ENCODE data around the gene EMC8.
A peak's percentile ranks its signal among the peaks of the same experiment; 100 is the strongest.

Gene EMC8

DNA sequence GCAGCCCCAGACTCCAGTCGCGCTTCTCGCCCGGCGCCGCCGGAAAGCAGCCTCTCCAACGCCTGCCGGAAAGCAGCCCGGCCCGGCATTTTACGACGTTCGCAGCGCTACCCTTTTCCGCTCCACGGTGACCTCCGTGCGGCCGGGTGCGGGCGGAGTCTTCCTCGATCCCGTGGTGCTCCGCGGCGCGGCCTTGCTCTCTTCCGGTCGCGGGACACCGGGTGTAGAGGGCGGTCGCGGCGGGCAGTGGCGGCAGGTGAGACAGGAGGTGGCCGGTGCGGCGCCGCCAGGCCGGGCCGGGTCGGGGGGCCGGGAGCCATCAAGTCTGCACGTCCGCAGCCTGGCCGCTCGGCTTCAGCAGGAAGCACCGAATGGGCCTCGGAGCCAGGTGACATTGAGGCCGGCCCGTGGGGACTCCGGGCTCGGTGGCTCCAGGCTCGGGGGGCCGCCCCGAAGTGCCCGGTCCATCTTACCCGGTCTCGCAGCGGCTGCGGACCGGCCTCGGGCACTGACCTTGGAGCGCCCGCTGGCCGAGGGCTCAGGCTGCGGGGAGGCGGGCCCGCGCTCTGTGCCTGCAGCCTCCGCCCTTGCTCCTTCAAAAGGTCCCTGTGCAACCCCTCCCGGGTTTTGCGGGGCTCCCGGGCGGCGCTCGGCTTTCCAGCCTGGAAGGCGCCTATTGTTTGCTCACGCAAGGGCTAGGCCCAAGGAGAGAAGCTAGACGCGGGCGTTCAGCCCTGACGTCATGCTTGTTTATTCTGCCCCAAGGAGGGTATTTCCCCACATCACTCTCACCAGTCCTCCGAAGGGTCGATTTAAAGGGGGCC, at the start of gene EMC8, which contains the start of gene COX4I1 (continued):
- peak; percentile 84 for TF ChIP-seq ZBTB21 (tag by site-specific recombination; IDR thresholded peaks at IDR 0.05)

DNA sequence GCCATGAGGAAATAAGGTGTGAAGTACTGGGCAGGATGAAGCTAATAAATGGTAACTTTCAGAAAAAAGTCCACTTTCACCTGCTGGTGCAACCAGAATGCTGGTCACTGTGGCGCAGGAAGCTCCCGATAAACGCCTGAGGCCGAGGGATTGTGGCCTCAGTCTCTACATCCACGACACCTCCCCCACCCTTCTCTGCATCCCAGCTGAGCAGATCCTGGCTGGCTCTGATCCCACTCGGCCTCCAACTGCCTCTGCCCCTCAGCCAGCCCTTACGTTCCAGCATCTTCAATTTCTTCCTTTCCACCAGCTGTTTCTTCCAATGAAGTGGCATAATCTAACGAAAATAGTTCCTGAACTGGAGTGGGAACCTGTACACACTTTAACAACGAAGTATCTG, 49.6 kb upstream of the EMC8 start:
- Histone ChIP-seq H3K36me3 (ENCODE audit: control insufficient read depth in 2 of 2, insufficient read depth in 1 of 2, low read length in 2 of 2) (no peaks in the 10 kb centered on the region), H3K27ac (ENCODE audit: extremely low read depth, low read depth, low read length) (no peak overlapping the region), H3K9me3 (ENCODE audit: control insufficient read depth, insufficient read depth, low read depth, low read length) (no peaks in the 10 kb centered on the region), H3K4me1 (ENCODE audit: control insufficient read depth, insufficient read depth, low read length) (no peaks in the 10 kb centered on the region; the same call in 1 of the 2 replicates), H3K4me3 (ENCODE audit: low read depth, low read length) (no peak overlapping the region)
- ChIA-PET POLR2A (no interaction called here), CTCF (interaction anchor here (0.6 kb wide), 1 partner anchor 74 kb away, joined by 4 read pairs; no protein-coding TSS in a partner anchor)
- TF ChIP-seq ZNF416 (tag by site-specific recombination; IDR thresholded peaks at IDR 0.05) (no peak), ZNF837 (tag by site-specific recombination; IDR thresholded peaks at IDR 0.05) (no peak), ZNF214 (tag by site-specific recombination; IDR thresholded peaks at IDR 0.05; ENCODE audit: borderline replicate concordance) (no peak), ZSCAN23 (tag by site-specific recombination; IDR thresholded peaks at IDR 0.05) (no peak)

DNA sequence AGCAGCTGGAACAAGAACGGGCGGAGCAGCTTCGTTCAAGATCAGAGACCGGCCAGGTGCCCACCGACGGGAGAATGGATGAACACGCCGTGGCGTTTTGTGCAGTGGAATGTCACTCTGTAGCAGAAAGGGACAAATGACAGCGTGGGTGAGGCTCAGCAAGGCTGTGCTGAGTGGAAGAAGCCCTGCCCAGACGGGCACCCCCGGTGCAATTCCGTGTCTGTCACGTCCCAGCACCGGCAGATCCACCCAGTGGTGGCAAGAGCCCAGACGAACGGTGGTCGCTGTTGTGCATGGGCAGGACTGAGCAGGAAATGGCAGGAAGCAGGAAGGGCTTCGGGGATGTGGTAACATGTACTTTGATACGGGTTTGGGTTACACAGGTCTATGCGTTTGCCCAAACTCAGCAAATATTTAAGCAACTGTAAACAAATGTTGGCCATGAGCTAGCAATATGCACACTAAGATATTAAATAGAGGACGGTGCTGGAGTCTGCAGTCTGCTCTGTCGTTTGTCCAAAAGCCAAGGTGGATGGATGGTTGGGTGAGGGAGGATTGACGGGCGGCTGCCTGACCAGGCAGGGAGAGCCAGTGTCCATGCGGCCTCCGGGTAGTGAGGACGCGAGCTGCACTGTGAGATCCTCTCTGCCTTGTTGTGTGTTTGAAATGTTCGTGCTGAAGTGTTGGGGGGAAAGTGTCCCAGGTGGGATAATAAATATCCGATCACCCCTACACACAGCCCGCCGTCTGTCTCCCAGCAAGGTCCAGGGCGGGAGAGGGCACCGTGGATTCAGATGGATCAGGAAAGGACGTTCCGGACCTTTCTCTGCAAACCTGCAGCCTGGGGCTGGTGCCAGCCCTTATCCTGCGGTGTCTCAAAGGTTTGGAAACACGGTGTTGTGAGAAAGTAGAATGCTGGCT, 48.6 kb upstream of the EMC8 start:
- CTCF ChIA-PET = interaction anchor here (0.7 to 1.3 kb wide), 3 partner anchors 29 to 456 kb away, joined by 3 to 4 read pairs (median 3); no protein-coding TSS in a partner anchor
- POLR2A ChIA-PET = no interaction called here
- H3K36me3 ChIP-seq (ENCODE audit: control insufficient read depth in 2 of 2, insufficient read depth in 1 of 2, low read length in 2 of 2) = no peaks in the 10 kb centered on the region
- TF ChIP-seq TCF7L2 (IDR thresholded peaks at IDR 0.05; ENCODE audit: borderline replicate concordance, low read depth, low read length) (no peak), ZNF140 (tag by site-specific recombination; IDR thresholded peaks at IDR 0.05) (no peak), HOXD13 (CRISPR knock-in tag; IDR thresholded peaks at IDR 0.05; ENCODE audit: borderline replicate concordance) (no peak), IKZF3 (tag by site-specific recombination; IDR thresholded peaks at IDR 0.05) (no peak), KLF10 (tag by site-specific recombination; IDR thresholded peaks at IDR 0.05) (no peak), ZNF670 (tag by site-specific recombination; IDR thresholded peaks at IDR 0.05; ENCODE audit: low read depth) (no peak), YY2 (tag by site-specific recombination; IDR thresholded peaks at IDR 0.05) (no peak), ZNF654 (tag by site-specific recombination; IDR thresholded peaks at IDR 0.05; ENCODE audit: low read depth) (no peak), ZNF416 (tag by site-specific recombination; IDR thresholded peaks at IDR 0.05) (no peak), ZNF707 (tag by site-specific recombination; IDR thresholded peaks at IDR 0.05) (no peak), ZNF768 (tag by site-specific recombination; IDR thresholded peaks at IDR 0.05) (no peak), SALL2 (tag by site-specific recombination; IDR thresholded peaks at IDR 0.05; ENCODE audit: borderline replicate concordance) (no peak), ZBTB1 (tag by site-specific recombination; IDR thresholded peaks at IDR 0.05) (no peak), GLI4 (tag by site-specific recombination; IDR thresholded peaks at IDR 0.05) (no peak), ZNF423 (tag by site-specific recombination; IDR thresholded peaks at IDR 0.05) (no peak), ZNF830 (tag by site-specific recombination; IDR thresholded peaks at IDR 0.05; ENCODE audit: low read depth) (no peak)
- TF ChIP-seq, protein P1, sequence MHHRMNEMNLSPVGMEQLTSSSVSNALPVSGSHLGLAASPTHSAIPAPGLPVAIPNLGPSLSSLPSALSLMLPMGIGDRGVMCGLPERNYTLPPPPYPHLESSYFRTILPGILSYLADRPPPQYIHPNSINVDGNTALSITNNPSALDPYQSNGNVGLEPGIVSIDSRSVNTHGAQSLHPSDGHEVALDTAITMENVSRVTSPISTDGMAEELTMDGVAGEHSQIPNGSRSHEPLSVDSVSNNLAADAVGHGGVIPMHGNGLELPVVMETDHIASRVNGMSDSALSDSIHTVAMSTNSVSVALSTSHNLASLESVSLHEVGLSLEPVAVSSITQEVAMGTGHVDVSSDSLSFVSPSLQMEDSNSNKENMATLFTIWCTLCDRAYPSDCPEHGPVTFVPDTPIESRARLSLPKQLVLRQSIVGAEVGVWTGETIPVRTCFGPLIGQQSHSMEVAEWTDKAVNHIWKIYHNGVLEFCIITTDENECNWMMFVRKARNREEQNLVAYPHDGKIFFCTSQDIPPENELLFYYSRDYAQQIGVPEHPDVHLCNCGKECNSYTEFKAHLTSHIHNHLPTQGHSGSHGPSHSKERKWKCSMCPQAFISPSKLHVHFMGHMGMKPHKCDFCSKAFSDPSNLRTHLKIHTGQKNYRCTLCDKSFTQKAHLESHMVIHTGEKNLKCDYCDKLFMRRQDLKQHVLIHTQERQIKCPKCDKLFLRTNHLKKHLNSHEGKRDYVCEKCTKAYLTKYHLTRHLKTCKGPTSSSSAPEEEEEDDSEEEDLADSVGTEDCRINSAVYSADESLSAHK (tag by site-specific recombination; IDR thresholded peaks at IDR 0.05) = no peak
- TF ChIP-seq, protein P2, sequence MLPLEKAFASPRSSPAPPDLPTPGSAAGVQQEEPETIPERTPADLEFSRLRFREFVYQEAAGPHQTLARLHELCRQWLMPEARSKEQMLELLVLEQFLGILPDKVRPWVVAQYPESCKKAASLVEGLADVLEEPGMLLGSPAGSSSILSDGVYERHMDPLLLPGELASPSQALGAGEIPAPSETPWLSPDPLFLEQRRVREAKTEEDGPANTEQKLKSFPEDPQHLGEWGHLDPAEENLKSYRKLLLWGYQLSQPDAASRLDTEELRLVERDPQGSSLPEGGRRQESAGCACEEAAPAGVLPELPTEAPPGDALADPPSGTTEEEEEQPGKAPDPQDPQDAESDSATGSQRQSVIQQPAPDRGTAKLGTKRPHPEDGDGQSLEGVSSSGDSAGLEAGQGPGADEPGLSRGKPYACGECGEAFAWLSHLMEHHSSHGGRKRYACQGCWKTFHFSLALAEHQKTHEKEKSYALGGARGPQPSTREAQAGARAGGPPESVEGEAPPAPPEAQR (tag by site-specific recombination; IDR thresholded peaks at IDR 0.05) = no peak
- TF ChIP-seq, protein P3, sequence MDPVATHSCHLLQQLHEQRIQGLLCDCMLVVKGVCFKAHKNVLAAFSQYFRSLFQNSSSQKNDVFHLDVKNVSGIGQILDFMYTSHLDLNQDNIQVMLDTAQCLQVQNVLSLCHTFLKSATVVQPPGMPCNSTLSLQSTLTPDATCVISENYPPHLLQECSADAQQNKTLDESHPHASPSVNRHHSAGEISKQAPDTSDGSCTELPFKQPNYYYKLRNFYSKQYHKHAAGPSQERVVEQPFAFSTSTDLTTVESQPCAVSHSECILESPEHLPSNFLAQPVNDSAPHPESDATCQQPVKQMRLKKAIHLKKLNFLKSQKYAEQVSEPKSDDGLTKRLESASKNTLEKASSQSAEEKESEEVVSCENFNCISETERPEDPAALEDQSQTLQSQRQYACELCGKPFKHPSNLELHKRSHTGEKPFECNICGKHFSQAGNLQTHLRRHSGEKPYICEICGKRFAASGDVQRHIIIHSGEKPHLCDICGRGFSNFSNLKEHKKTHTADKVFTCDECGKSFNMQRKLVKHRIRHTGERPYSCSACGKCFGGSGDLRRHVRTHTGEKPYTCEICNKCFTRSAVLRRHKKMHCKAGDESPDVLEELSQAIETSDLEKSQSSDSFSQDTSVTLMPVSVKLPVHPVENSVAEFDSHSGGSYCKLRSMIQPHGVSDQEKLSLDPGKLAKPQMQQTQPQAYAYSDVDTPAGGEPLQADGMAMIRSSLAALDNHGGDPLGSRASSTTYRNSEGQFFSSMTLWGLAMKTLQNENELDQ (tag by site-specific recombination; IDR thresholded peaks at IDR 0.05; ENCODE audit: low read depth) = no peak
- no peaks in the 10 kb centered on the region for H3K9me3 ChIP-seq (ENCODE audit: control insufficient read depth, insufficient read depth, low read depth, low read length)
- H3K27ac ChIP-seq (ENCODE audit: extremely low read depth, low read depth, low read length) = no peak overlapping the region
- no peaks in the 10 kb centered on the region; the same call in 1 of the 2 replicates for H3K4me1 ChIP-seq (ENCODE audit: control insufficient read depth, insufficient read depth, low read length)
- no peak overlapping the region for H3K4me3 ChIP-seq (ENCODE audit: low read depth, low read length)

Measured in HEK293 (cell line).